Posterior cingulate gyrus (tissue), 11 donors: ENCODE results near the gene HS1BP3.

Source experiments
- DNase-seq, 10 donors: peaks; one replicate each; pipeline versions ENCODE4 v3.0.0 to v3.0.0-alpha.2; 2020 to 2021; ENCODE audit warnings: mixed read lengths in 3 of 10
- intact Hi-C: fragments of 100-400 bp; cut with DNase I; formaldehyde crosslinking; loops from one replicate; pipeline ENCODE4 v1.15.1; 2023

HS1BP3 gene

GRCh38 chr2:20665243-20666004 is 14.5 kb upstream of the HS1BP3 start:
- peak in 3 of 10 donors; percentile 59 to 76 (median 66) for DNase-seq
- intact Hi-C loops, result no loop called here

- intact Hi-C loops, result no loop called here
- DNase-seq, result peak in 1 of 10 donors; percentile 38
These were observed 13.7 kb upstream of the HS1BP3 start for GRCh38 chr2:20664431-20665242.

GRCh38 chr2:20664071-20664390 is 13.1 kb upstream of the HS1BP3 start:
- intact Hi-C loops, result no loop called here

GRCh38 chr2:20663196-20664070 is 12.5 kb upstream of the HS1BP3 start:
- peak in 2 of 10 donors; percentile 34 to 59 for DNase-seq
- intact Hi-C loops, result no loop called here

More at GRCh38 chr2:20664071-20664390, 13.1 kb upstream of the HS1BP3 start:
- no peak for DNase-seq

- intact Hi-C loops, result no loop called here
- no peak for DNase-seq
These were observed 11.5 kb upstream of the HS1BP3 start for GRCh38 chr2:20662308-20662937.

- intact Hi-C loops, result loop anchor here (1.0 to 2.0 kb wide), 2 partner anchors 302 to 457 kb away; no protein-coding TSS in a partner anchor
- DNase-seq, result peak in 9 of 10 donors; percentile 56 to 95 (median 73)
These were observed 10.8 kb upstream of the HS1BP3 start for GRCh38 chr2:20661421-20662307.

- intact Hi-C loops, result loop anchor here (1.0 to 2.0 kb wide), 2 partner anchors 303 to 458 kb away; no protein-coding TSS in a partner anchor
- DNase-seq, result peak in 1 of 10 donors; percentile 37
These were observed 9.9 kb upstream of the HS1BP3 start for GRCh38 chr2:20660506-20661420.

GRCh38 chr2:20657522-20658235 is 6.8 kb upstream of the HS1BP3 start:
- DNase-seq, result peak in 2 of 10 donors; percentile 31 to 45
- intact Hi-C loops, result no loop called here

- intact Hi-C loops, result no loop called here
- DNase-seq, result peak in 2 of 10 donors; percentile 42 to 61
These were observed 5.7 kb upstream of the HS1BP3 start for GRCh38 chr2:20656561-20656960.

GRCh38 chr2:20654535-20654813 is 3.6 kb upstream of the HS1BP3 start:
- no peak for DNase-seq
- intact Hi-C loops, result no loop called here

GRCh38 chr2:20653695-20654534 is 3.0 kb upstream of the HS1BP3 start:
- intact Hi-C loops, result no loop called here
- DNase-seq, result peak in 3 of 10 donors; percentile 23 to 70 (median 29)

- intact Hi-C loops, result no loop called here
- peak in 3 of 10 donors; percentile 23 to 81 (median 54) for DNase-seq
These were observed 2.0 kb upstream of the HS1BP3 start for GRCh38 chr2:20652673-20653575.

- DNase-seq, result peak in 2 of 10 donors; percentile 8 to 35
- intact Hi-C loops, result no loop called here
These were observed 1.2 kb upstream of the HS1BP3 start for GRCh38 chr2:20652141-20652540.

GRCh38 chr2:20651731-20652099 is 817 bp upstream of the HS1BP3 start:
- intact Hi-C loops, result no loop called here
- DNase-seq, result peak in 1 of 10 donors; percentile 15

GRCh38 chr2:20650393-20650876 is 463 bp downstream of the HS1BP3 start:
- intact Hi-C loops, result no loop called here
- DNase-seq, result peak in 3 of 10 donors; percentile 81 to 84 (median 84)
